PFSK-1 (cell line): ENCODE results near the gene CEP170B.

Source experiments
- FOXP2 ChIP-seq: optimal IDR thresholded peaks from 2 replicates; pipeline ENCODE3; 2011; ENCODE audit warnings: borderline replicate concordance, control low read depth, inconsistent platforms; ENCODE audit not compliant: insufficient read depth; ENCODE audit errors: extremely low read length, extremely low read depth
- POLR2AphosphoS5 ChIP-seq: IDR thresholded peaks from 2 replicates; pipeline ENCODE4 v1.6.1; 2012; ENCODE audit warnings: low read depth, mild to moderate bottlenecking, control low read depth, low read length, moderate library complexity
- REST ChIP-seq, 2 experiments: IDR thresholded peaks; 2 replicates each; pipeline versions ENCODE4 v1.6.1 to v1.8.0; 2011 to 2012; ENCODE audit warnings: low read depth in 2 of 2, low read length in 2 of 2, control low read depth in 1 of 2, inconsistent platforms in 1 of 2, mild to moderate bottlenecking in 1 of 2, moderate library complexity in 1 of 2; ENCODE audit not compliant: insufficient read depth in 1 of 2
- SIN3A ChIP-seq: IDR thresholded peaks from 2 replicates; pipeline ENCODE4 v1.6.1; 2012; ENCODE audit warnings: mild to moderate bottlenecking, low read length, moderate library complexity, borderline replicate concordance; ENCODE audit not compliant: insufficient read depth
- TAF1 ChIP-seq: IDR thresholded peaks from 2 replicates; pipeline ENCODE4 v1.6.1; 2012; ENCODE audit warnings: low read length, control low read depth, borderline replicate concordance; ENCODE audit not compliant: insufficient read depth

CEP170B gene

GRCh38 chr14:104891664-104892530 lies 26.8 kb downstream of the CEP170B start:
- no peak for TF ChIP-seq POLR2AphosphoS5
- TF ChIP-seq FOXP2 = no peak
- TF ChIP-seq SIN3A = no peak
- no peak for TF ChIP-seq TAF1
- TF ChIP-seq REST (IDR thresholded peaks at IDR 0.05; ENCODE audit: insufficient read depth in 1 of 2, low read depth in 2 of 2, low read length in 2 of 2) = no peak

GRCh38 chr14:104892531-104893434 lies 27.7 kb downstream of the CEP170B start:
- TF ChIP-seq SIN3A (no peak), POLR2AphosphoS5 (no peak), FOXP2 (no peak), TAF1 (no peak), REST (IDR thresholded peaks at IDR 0.05; ENCODE audit: insufficient read depth in 1 of 2, low read depth in 2 of 2, low read length in 2 of 2) (no peak)

- TF ChIP-seq REST (IDR thresholded peaks at IDR 0.05; ENCODE audit: insufficient read depth in 1 of 2, low read depth in 2 of 2, low read length in 2 of 2) (no peak), POLR2AphosphoS5 (no peak), SIN3A (no peak), TAF1 (no peak), FOXP2 (no peak)
These were observed 28.6 kb downstream of the CEP170B start for GRCh38 chr14:104893435-104894207.

GRCh38 chr14:104894331-104895206 lies 29.5 kb downstream of the CEP170B start:
- TF ChIP-seq REST (IDR thresholded peaks at IDR 0.05; ENCODE audit: insufficient read depth in 1 of 2, low read depth in 2 of 2, low read length in 2 of 2) (no peak), FOXP2 (no peak)
